HG02870 (cell line): ENCODE results near the gene CELSR3.

ENCODE experiments used
- ATAC-seq: cut with Tn5 transposase; IDR thresholded peaks from one replicate; pipeline ENCODE4 v1.9.1; 2021; ENCODE audit warnings: mild to moderate bottlenecking, moderate library complexity; ENCODE audit not compliant: unreplicated experiment

CELSR3 gene

GRCh38 chr3:48587686-48588085 lies 75.0 kb downstream of the CELSR3 start:
- ATAC-seq: no peak
